Keratinocyte (primary cell): Measurements from ENCODE around the gene ESR2. TPM values are rescaled to one million over a fixed set of nuclear protein-coding genes. Genes with fewer than 3 reads are reported as not detected.

Experiments
- DNase-seq: peaks from one replicate; pipeline ENCODE4 v3.0.0-alpha.2; 2011; ENCODE audit warnings: low read depth, missing footprints, low spot score
- FAIRE-seq: peaks from 2 replicates; lab custom pipeline; 2011; peaks lifted over from hg19 to GRCh38; lab: Jason Lieb, UNC
- H2AFZ ChIP-seq: 2 replicates; pipeline ENCODE4 v1.6.0; 2012; ENCODE audit warnings: low read length, control low read depth, inconsistent platforms; ENCODE audit not compliant: control insufficient read depth
- H3K27ac ChIP-seq: 2 replicates; pipeline ENCODE4 v1.5.1; 2011; ENCODE audit warnings: low read length; ENCODE audit not compliant: control insufficient read depth, insufficient read depth
- H3K27me3 ChIP-seq: 3 replicates; pipeline ENCODE4 v1.6.0; 2011; ENCODE audit warnings: low read length; ENCODE audit not compliant: control insufficient read depth, insufficient read depth; ENCODE audit errors: extremely low read depth
- H3K36me3 ChIP-seq, 2 experiments: 2 replicates in 1 of 2; 3 replicates in 1 of 2; pipeline ENCODE4 v1.5.1; 2011; ENCODE audit warnings: low read length in 2 of 2, mild to moderate bottlenecking in 1 of 2; ENCODE audit not compliant: control insufficient read depth in 2 of 2, insufficient read depth in 2 of 2; ENCODE audit errors: extremely low read depth in 1 of 2
- H3K4me1 ChIP-seq: 3 replicates; pipeline ENCODE4 v1.5.1; 2011; ENCODE audit warnings: low read length; ENCODE audit not compliant: control insufficient read depth, insufficient read depth; ENCODE audit errors: extremely low read depth
- H3K4me2 ChIP-seq: 3 replicates; pipeline ENCODE4 v1.6.0; 2011; ENCODE audit warnings: low read depth, low read length; ENCODE audit not compliant: control insufficient read depth, insufficient read depth; ENCODE audit errors: extremely low read depth
- H3K4me3 ChIP-seq, 3 experiments: fragments of 200-600 bp in 1 of 3; sonication (generic) in 1 of 3; 2 replicates in 2 of 3; 3 replicates in 1 of 3; pipeline ENCODE4 v1.5.1; 2011 to 2016; ENCODE audit warnings: low read length in 3 of 3, mild to moderate bottlenecking in 3 of 3, control low read depth in 2 of 3, inconsistent platforms in 1 of 3, low read depth in 1 of 3, mixed read lengths in 1 of 3, mixed run types in 1 of 3, moderate library complexity in 1 of 3; ENCODE audit not compliant: control insufficient read depth in 2 of 3, insufficient read depth in 2 of 3; ENCODE audit errors: extremely low read depth in 1 of 3
- H3K79me2 ChIP-seq: 2 replicates; pipeline ENCODE4 v1.6.0; 2012; ENCODE audit warnings: low read length; ENCODE audit not compliant: control insufficient read depth, insufficient read depth
- H3K9ac ChIP-seq: 3 replicates; pipeline ENCODE4 v1.6.0; 2011; ENCODE audit warnings: low read length; ENCODE audit not compliant: control insufficient read depth, insufficient read depth; ENCODE audit errors: extremely low read depth
- H3K9me1 ChIP-seq: 3 replicates; pipeline ENCODE4 v1.6.0; 2011; ENCODE audit warnings: low read length; ENCODE audit not compliant: control insufficient read depth, insufficient read depth; ENCODE audit errors: extremely low read depth
- H3K9me3 ChIP-seq: 2 replicates; pipeline ENCODE4 v1.5.1; 2012; ENCODE audit warnings: low read depth, low read length; ENCODE audit not compliant: control insufficient read depth
- H4K20me1 ChIP-seq: 3 replicates; pipeline ENCODE4 v1.6.0; 2011; ENCODE audit warnings: low read length; ENCODE audit not compliant: control insufficient read depth, insufficient read depth; ENCODE audit errors: extremely low read depth
- EZH2 ChIP-seq: IDR thresholded peaks from one replicate; pipeline ENCODE4 v1.6.1; 2012; ENCODE audit warnings: inconsistent platforms, mild to moderate bottlenecking, low read length, moderate library complexity
- dilution Hi-C: fragments of 300-500 bp; cut with MboI; formaldehyde crosslinking; loops from one replicate; pipeline ENCODE4 v1.7.0; 2020; ENCODE audit warnings: low sequenced_read_pairs; ENCODE audit not compliant: extremely low pct_ligation_motif_present
- polyA plus RNA-seq, 5 experiments: library from polyadenylated mRNA; depleted of rRNA in 3 of 5; stranded (reverse) in 3 of 5; stranded (forward) in 1 of 5; unstranded in 1 of 5; fragments of >200 nt; gene quantifications; 1 replicate in 1 of 5; 2 replicates in 3 of 5; 3 replicates in 1 of 5; pipeline versions ENCODE4 v1.2.1 to v1.2.3, GENCODE V29; 2011 to 2012; ENCODE audit warnings: missing spikeins in 2 of 5, low read depth in 1 of 5, low replicate concordance in 1 of 5
- TF ChIP-seq, protein P1 (sequence below), 3 experiments: IDR thresholded peaks in 1 of 3; conservative IDR thresholded peaks in 1 of 3; optimal IDR thresholded peaks in 1 of 3; 2 replicates in 2 of 3; 3 replicates in 1 of 3; pipeline versions ENCODE3 to v1.5.1; 2011; ENCODE audit warnings: low read length in 3 of 3, mild to moderate bottlenecking in 3 of 3, moderate library complexity in 2 of 3, control low read depth in 1 of 3, inconsistent platforms in 1 of 3; ENCODE audit not compliant: insufficient read depth in 2 of 3; ENCODE audit errors: extremely low read depth in 1 of 3

Gene ESR2
- polyA plus RNA-seq, 1 donor (not counting 4 experiments of a cell fraction or from before 2014, with no cell fraction given) = 0.03 TPM

DNA sequence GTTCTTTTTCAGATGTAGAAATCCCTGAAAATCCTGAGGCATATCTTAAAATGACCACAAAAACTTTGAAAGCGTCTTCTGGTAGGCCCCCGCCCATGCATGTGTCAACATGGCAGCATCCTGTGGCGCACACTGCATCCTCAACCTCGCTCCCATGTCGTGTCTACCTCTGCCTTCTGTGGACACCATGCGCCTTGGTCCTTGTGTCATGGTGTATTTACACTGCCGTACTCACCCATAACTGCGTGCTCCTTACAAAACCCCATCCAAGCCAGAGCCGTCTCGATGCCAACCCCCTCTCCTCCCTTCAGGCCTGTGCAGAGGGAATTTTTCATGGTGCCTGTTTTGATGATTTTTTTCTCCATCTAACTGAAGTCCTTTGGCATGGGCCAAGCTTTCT lies 78.9 kb downstream of the ESR2 start:
- no peaks in the 10 kb centered on the region for H3K9me3 ChIP-seq
- no peaks in the 10 kb centered on the region for H3K79me2 ChIP-seq
- FAIRE-seq = no peak
- H4K20me1 ChIP-seq = no peaks in the 10 kb centered on the region
- H3K4me1 ChIP-seq = peaks cover 12% of the 10 kb centered on the region
- H3K9ac ChIP-seq = no peak overlapping the region
- dilution Hi-C loops = no loop called here
- peaks cover 9 to 23% of the 10 kb centered on the region in 2 experiments for H3K36me3 ChIP-seq
- TF ChIP-seq, protein P1, sequence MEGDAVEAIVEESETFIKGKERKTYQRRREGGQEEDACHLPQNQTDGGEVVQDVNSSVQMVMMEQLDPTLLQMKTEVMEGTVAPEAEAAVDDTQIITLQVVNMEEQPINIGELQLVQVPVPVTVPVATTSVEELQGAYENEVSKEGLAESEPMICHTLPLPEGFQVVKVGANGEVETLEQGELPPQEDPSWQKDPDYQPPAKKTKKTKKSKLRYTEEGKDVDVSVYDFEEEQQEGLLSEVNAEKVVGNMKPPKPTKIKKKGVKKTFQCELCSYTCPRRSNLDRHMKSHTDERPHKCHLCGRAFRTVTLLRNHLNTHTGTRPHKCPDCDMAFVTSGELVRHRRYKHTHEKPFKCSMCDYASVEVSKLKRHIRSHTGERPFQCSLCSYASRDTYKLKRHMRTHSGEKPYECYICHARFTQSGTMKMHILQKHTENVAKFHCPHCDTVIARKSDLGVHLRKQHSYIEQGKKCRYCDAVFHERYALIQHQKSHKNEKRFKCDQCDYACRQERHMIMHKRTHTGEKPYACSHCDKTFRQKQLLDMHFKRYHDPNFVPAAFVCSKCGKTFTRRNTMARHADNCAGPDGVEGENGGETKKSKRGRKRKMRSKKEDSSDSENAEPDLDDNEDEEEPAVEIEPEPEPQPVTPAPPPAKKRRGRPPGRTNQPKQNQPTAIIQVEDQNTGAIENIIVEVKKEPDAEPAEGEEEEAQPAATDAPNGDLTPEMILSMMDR (optimal IDR thresholded peaks at IDR 0.05 in 1 of 3, IDR thresholded peaks at IDR 0.05 in 1 of 3, conservative IDR thresholded peaks at IDR 0.05 in 1 of 3; ENCODE audit: extremely low read depth in 1 of 3, insufficient read depth in 2 of 3, low read length in 3 of 3) = no peak
- no peak for TF ChIP-seq EZH2
- H2AFZ ChIP-seq = no peak overlapping the region
- no peak overlapping the region for H3K27ac ChIP-seq
- no peak overlapping the region for H3K4me3 ChIP-seq
- H3K4me2 ChIP-seq = no peak overlapping the region
- no peak for DNase-seq
- no peaks in the 10 kb centered on the region for H3K9me1 ChIP-seq
- no peaks in the 10 kb centered on the region for H3K27me3 ChIP-seq

DNA sequence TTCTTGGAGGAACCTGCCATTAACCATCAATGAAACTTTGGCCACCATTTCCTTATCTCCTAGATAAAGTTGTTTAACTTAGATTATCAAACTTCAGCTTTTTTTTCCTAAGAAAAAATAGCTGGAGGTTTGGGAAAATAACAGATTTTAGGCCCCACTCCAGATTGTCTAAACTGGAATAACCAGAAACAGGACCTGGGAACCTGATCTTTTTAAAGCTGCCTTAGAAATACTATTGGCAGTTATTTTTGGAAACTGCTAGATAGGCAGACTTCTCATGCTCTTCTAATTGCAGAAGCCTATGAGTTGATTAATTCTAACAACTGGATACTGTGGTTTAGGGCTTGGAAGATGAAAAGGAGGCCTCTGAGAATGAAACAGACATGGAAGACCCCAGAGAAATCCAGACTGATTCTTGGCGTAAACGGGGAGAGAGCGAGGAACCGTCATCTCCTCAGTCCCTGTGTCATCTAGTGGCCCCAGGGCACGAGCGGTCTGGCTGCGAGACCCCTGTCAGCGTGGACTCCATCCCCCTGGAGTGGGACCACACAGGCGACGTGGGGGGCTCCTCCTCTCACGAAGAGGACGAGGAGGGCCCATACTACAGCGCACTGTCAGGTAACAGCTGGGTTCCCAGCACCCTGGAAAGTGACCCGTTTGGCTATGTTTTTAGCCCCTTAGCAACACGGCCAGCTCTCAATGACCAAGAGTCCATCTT lies 80.2 kb downstream of the ESR2 start:
- Histone ChIP-seq H3K9ac (no peak overlapping the region), H3K9me3 (no peaks in the 10 kb centered on the region), H4K20me1 (no peaks in the 10 kb centered on the region), H3K4me1 (peaks cover 12% of the 10 kb centered on the region), H3K9me1 (no peaks in the 10 kb centered on the region), H3K36me3 (peaks cover 13 to 22% of the 10 kb centered on the region in 2 experiments), H3K4me3 (no peak overlapping the region), H3K27me3 (no peaks in the 10 kb centered on the region), H3K4me2 (peak overlapping the region; percentile 50), H2AFZ (no peak overlapping the region), H3K79me2 (no peaks in the 10 kb centered on the region), H3K27ac (peak overlapping the region; percentile 36)
- no peak for FAIRE-seq
- no peak for TF ChIP-seq EZH2
- TF ChIP-seq, protein P1 (optimal IDR thresholded peaks at IDR 0.05 in 1 of 3, IDR thresholded peaks at IDR 0.05 in 1 of 3, conservative IDR thresholded peaks at IDR 0.05 in 1 of 3; ENCODE audit: extremely low read depth in 1 of 3, insufficient read depth in 2 of 3, low read length in 3 of 3) = no peak
- DNase-seq = no peak
- dilution Hi-C loops = no loop called here
